ENCODE results near the gene SCGB2A2.

DNA sequence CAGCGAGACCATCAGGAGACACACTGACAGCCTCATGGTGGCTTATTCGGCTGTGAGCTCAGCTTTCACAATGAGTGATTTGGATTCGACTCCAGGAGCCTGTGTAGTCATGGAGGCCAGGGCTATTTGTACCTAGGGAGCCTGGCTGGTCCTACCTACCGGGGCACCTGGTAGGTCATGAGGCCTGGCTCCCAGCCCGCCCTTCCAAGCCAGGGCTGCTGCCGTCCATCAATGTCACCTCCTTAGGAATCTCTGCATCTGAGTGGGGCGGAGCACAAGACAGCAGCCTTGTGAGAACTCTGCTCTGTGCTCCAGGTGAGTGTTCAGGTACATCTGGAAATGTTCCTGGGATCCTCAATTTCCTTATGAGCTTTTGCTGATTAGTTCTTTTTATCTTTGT lies 29.0 kb downstream of the SCGB2A2 start, which contains the start of gene SCGB1D4:
- no peak for TF ChIP-seq POLR2A (IDR thresholded peaks at IDR 0.05)
- TF ChIP-seq, protein P1, sequence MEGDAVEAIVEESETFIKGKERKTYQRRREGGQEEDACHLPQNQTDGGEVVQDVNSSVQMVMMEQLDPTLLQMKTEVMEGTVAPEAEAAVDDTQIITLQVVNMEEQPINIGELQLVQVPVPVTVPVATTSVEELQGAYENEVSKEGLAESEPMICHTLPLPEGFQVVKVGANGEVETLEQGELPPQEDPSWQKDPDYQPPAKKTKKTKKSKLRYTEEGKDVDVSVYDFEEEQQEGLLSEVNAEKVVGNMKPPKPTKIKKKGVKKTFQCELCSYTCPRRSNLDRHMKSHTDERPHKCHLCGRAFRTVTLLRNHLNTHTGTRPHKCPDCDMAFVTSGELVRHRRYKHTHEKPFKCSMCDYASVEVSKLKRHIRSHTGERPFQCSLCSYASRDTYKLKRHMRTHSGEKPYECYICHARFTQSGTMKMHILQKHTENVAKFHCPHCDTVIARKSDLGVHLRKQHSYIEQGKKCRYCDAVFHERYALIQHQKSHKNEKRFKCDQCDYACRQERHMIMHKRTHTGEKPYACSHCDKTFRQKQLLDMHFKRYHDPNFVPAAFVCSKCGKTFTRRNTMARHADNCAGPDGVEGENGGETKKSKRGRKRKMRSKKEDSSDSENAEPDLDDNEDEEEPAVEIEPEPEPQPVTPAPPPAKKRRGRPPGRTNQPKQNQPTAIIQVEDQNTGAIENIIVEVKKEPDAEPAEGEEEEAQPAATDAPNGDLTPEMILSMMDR (IDR thresholded peaks at IDR 0.05) = no peak

Measured in right lobe of liver (tissue), 4 donors.